Neural cell (in vitro differentiated cells): ENCODE results near the gene PIGQ.

Source experiments
- EZH2 ChIP-seq: fragments of 200-600, 300-800 bp; shearing (Covaris generic), sonication (generic); IDR thresholded peaks from 2 replicates; pipeline ENCODE4 v1.6.1; 2014; ENCODE audit warnings: antibody characterized with exemption, low read length, borderline replicate concordance, mild to moderate bottlenecking; ENCODE audit not compliant: insufficient read depth, poor library complexity, severe bottlenecking
- POLR2AphosphoS5 ChIP-seq: IDR thresholded peaks from 2 replicates; pipeline ENCODE4 v1.6.1; 2012
- REST ChIP-seq: IDR thresholded peaks from 2 replicates; pipeline ENCODE4 v1.6.1; 2012; ENCODE audit warnings: borderline replicate concordance
- SMC3 ChIP-seq: fragments of 450-650 bp; conservative IDR thresholded peaks from 2 replicates; pipeline ENCODE4 v1.6.1; 2014; ENCODE audit warnings: antibody characterized with exemption, mild to moderate bottlenecking, moderate library complexity; ENCODE audit not compliant: poor library complexity
- TAF1 ChIP-seq: IDR thresholded peaks from 2 replicates; pipeline ENCODE4 v1.6.1; 2012; ENCODE audit warnings: low read depth
- TF ChIP-seq, protein P1 (sequence below): fragments of 450-650 bp; IDR thresholded peaks from 2 replicates; pipeline ENCODE4 v1.5.1; 2014; ENCODE audit warnings: antibody characterized with exemption, mild to moderate bottlenecking, moderate library complexity; ENCODE audit not compliant: poor library complexity, severe bottlenecking

- TF ChIP-seq POLR2AphosphoS5 (no peak), REST (no peak), SMC3 (no peak), TAF1 (no peak), EZH2 (no peak)
- TF ChIP-seq, protein P1, sequence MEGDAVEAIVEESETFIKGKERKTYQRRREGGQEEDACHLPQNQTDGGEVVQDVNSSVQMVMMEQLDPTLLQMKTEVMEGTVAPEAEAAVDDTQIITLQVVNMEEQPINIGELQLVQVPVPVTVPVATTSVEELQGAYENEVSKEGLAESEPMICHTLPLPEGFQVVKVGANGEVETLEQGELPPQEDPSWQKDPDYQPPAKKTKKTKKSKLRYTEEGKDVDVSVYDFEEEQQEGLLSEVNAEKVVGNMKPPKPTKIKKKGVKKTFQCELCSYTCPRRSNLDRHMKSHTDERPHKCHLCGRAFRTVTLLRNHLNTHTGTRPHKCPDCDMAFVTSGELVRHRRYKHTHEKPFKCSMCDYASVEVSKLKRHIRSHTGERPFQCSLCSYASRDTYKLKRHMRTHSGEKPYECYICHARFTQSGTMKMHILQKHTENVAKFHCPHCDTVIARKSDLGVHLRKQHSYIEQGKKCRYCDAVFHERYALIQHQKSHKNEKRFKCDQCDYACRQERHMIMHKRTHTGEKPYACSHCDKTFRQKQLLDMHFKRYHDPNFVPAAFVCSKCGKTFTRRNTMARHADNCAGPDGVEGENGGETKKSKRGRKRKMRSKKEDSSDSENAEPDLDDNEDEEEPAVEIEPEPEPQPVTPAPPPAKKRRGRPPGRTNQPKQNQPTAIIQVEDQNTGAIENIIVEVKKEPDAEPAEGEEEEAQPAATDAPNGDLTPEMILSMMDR = no peak
These were observed 53.1 kb downstream of the PIGQ start for GRCh38 chr16:622920-623280.
